Measurements from ENCODE around the gene RAB3GAP2.

DNA sequence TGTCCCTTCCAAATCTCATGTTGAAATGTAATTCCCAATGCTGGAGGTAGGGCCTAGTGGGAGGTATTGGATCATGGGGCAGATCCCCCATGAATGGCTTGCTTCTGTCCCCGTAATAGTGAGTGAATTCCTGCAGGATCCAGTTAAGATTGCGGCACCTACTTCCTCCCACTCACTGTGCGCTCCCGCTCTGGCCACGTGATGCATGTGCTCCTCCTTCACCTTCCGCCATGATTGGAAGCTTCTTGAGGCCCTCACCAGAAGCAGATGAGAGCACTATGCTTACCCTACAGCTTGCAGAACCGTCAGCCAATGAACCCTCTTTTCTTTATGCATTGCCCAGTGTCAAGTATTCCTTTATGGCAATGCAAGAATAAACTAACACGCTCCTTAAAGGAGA, 14.9 kb upstream of the RAB3GAP2 start:
- TF ChIP-seq EZH2 (IDR thresholded peaks at IDR 0.05) (no peak), POLR2AphosphoS5 (IDR thresholded peaks at IDR 0.05; ENCODE audit: borderline replicate concordance, low read depth, low read length) (no peak)

Data from SK-N-MC (cell line).